Sigmoid colon (tissue), 4 donors: ENCODE results near the gene PIAS1.

Experiments
- EP300 ChIP-seq, 4 donors: sonication (generic); formaldehyde crosslinking; IDR thresholded peaks; one replicate each; pipeline ENCODE4 v1.6.1; 2017; ENCODE audit warnings: antibody characterized with exemption in 4 of 4
- POLR2A ChIP-seq, 2 donors: fragments of 450-650 bp; IDR thresholded peaks; one replicate each; pipeline ENCODE4 v1.6.1; 2016; ENCODE audit warnings: antibody characterized with exemption in 2 of 2, mild to moderate bottlenecking in 2 of 2, moderate library complexity in 2 of 2
- POLR2AphosphoS5 ChIP-seq, 4 donors: sonication (generic); formaldehyde crosslinking; IDR thresholded peaks; one replicate each; pipeline ENCODE4 v1.6.1; 2017; ENCODE audit warnings: antibody characterized with exemption in 4 of 4
- TF ChIP-seq, protein P1 (sequence below), 4 experiments: fragments of 450-650 bp in 3 of 4; fragments of 200-600 bp in 1 of 4; IDR thresholded peaks; one replicate each; pipeline ENCODE4 v1.5.1; 2016 to 2019; ENCODE audit warnings: antibody characterized with exemption in 4 of 4, mild to moderate bottlenecking in 3 of 4, moderate library complexity in 2 of 4

DNA sequence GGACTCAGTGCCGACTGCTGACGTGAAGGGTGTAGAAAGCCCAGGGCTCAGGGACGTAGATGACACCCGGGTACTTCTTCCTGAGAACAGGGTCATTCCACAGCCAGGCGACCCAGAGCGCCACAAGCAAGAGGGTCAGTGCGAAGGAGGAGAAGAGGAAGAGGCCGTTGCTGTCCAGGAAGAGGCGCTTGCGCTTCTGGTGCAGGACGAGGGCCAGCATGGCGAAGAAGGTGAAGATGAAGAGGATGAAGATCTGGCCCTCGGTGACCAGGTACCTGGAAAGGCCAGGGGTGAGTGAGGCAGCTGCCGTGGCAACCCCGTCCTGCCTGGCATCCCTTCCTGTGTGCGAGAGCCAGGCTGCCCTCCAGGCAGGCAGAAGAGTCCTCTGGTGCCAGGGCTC, 154.0 kb downstream of the PIAS1 start:
- TF ChIP-seq, protein P1, sequence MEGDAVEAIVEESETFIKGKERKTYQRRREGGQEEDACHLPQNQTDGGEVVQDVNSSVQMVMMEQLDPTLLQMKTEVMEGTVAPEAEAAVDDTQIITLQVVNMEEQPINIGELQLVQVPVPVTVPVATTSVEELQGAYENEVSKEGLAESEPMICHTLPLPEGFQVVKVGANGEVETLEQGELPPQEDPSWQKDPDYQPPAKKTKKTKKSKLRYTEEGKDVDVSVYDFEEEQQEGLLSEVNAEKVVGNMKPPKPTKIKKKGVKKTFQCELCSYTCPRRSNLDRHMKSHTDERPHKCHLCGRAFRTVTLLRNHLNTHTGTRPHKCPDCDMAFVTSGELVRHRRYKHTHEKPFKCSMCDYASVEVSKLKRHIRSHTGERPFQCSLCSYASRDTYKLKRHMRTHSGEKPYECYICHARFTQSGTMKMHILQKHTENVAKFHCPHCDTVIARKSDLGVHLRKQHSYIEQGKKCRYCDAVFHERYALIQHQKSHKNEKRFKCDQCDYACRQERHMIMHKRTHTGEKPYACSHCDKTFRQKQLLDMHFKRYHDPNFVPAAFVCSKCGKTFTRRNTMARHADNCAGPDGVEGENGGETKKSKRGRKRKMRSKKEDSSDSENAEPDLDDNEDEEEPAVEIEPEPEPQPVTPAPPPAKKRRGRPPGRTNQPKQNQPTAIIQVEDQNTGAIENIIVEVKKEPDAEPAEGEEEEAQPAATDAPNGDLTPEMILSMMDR (IDR thresholded peaks at IDR 0.05): no peak
- TF ChIP-seq EP300 (IDR thresholded peaks at IDR 0.05) (no peak), POLR2A (IDR thresholded peaks at IDR 0.05) (no peak), POLR2AphosphoS5 (IDR thresholded peaks at IDR 0.05) (no peak)
